HepG2 (cell line): Measurements from ENCODE around the gene ETV1. TPM values are rescaled to one million over a fixed set of nuclear protein-coding genes. Genes with fewer than 3 reads are reported as not detected.

Source experiments
- ATAC-seq: fragments of 200-7000 bp; cut with Tn5 transposase; 3 replicates; pipeline ENCODE4 v1.9.1; 2020; ENCODE audit warnings: mild to moderate bottlenecking, moderate library complexity
- BruUV-seq: library from RNA; stranded (reverse); fragments of 400-500 nt; replicated peaks from 2 replicates; lab custom pipeline; 2021; lab: Mats Ljungman, UMichigan
- CTCF ChIA-PET: fragments of 300-600 bp; formaldehyde crosslinking; extraction: SDS; loops from one replicate; lab custom pipeline; 2021; ENCODE audit warnings: low total read pairs, inconsistent platforms, low intra/inter-chr PET ratio; lab: Yijun Ruan, JAX
- POLR2A ChIA-PET: fragments of 350-600 bp; sonication (Branson Sonifier 250); formaldehyde crosslinking; loops from one replicate; lab custom pipeline; 2020; ENCODE audit warnings: antibody characterized with exemption, inconsistent platforms; lab: Yijun Ruan, JAX
- DNase-seq: peaks from one replicate; pipeline ENCODE4 v3.0.0-alpha.2; 2015; ENCODE audit warnings: low spot score
- FAIRE-seq: peaks from 3 replicates; lab custom pipeline; 2011; peaks lifted over from hg19 to GRCh38; lab: Jason Lieb, UNC
- H2AFZ ChIP-seq: one replicate; pipeline ENCODE4 v1.6.1; 2011; ENCODE audit warnings: low read length, inconsistent platforms
- H3K27ac ChIP-seq: fragments of 300-600 bp; 3 replicates; pipeline ENCODE4 v1.8.0; 2011; ENCODE audit warnings: mixed run types, mild to moderate bottlenecking, mixed read lengths, low read length, inconsistent platforms; ENCODE audit not compliant: insufficient read depth; ENCODE audit errors: extremely low read length
- H3K27me3 ChIP-seq, 2 experiments: fragments of 200-600 bp in 1 of 2; 2 replicates in 1 of 2; 3 replicates in 1 of 2; pipeline versions ENCODE4 v1.6.0 to v1.8.0; 2011; ENCODE audit warnings: low read length in 2 of 2, mild to moderate bottlenecking in 2 of 2, moderate library complexity in 2 of 2, inconsistent platforms in 1 of 2; ENCODE audit not compliant: insufficient read depth in 2 of 2, control insufficient read depth in 1 of 2
- H3K36me3 ChIP-seq, 2 experiments: fragments of 200-600 bp in 1 of 2; replicated peaks in 1 of 2; 2 replicates in 1 of 2; 3 replicates in 1 of 2; pipeline versions ENCODE4 v1.5.1 to v1.8.0; 2011; ENCODE audit warnings: low read length in 2 of 2, inconsistent platforms in 1 of 2; ENCODE audit not compliant: insufficient read depth in 2 of 2, control insufficient read depth in 1 of 2
- H3K4me1 ChIP-seq: 2 replicates; pipeline ENCODE4 v1.5.1; 2012; ENCODE audit warnings: low read length, inconsistent platforms; ENCODE audit not compliant: insufficient read depth
- H3K4me2 ChIP-seq: 2 replicates; pipeline ENCODE4 v1.6.0; 2011; ENCODE audit warnings: low read depth, low read length, inconsistent platforms
- H3K4me3 ChIP-seq, 3 experiments: fragments of 200-600 bp in 1 of 3; sonication (generic), shearing (Covaris generic) in 1 of 3; replicated peaks in 1 of 3; 2 replicates each; pipeline ENCODE4 v1.5.1; 2011 to 2016; ENCODE audit warnings: low read length in 3 of 3, inconsistent platforms in 2 of 3, low read depth in 2 of 3, mild to moderate bottlenecking in 2 of 3, control low read depth in 1 of 3, mixed read lengths in 1 of 3; ENCODE audit not compliant: insufficient read depth in 1 of 3
- H3K79me2 ChIP-seq: one replicate; pipeline ENCODE4 v1.6.1; 2011; ENCODE audit warnings: low read length, inconsistent platforms; ENCODE audit not compliant: insufficient read depth
- H3K9ac ChIP-seq: 2 replicates; pipeline ENCODE4 v1.6.0; 2011; ENCODE audit warnings: mild to moderate bottlenecking, low read depth, low read length, inconsistent platforms; ENCODE audit not compliant: insufficient read depth
- H3K9me3 ChIP-seq: 2 replicates; pipeline ENCODE4 v1.5.1; 2012; ENCODE audit warnings: mild to moderate bottlenecking, low read length
- H4K20me1 ChIP-seq: 2 replicates; pipeline ENCODE4 v1.6.0; 2011; ENCODE audit warnings: inconsistent platforms, mild to moderate bottlenecking, low read length, moderate library complexity; ENCODE audit not compliant: insufficient read depth
- FIP1L1 ChIP-seq: fragments of 200-400 bp; formaldehyde crosslinking; IDR thresholded peaks from 2 replicates; pipeline ENCODE4 v1.6.1; 2018; ENCODE audit warnings: low read depth, mild to moderate bottlenecking, low read length, moderate library complexity, borderline replicate concordance; ENCODE audit not compliant: insufficient read depth
- REL ChIP-seq: sonication (generic); formaldehyde crosslinking; conservative IDR thresholded peaks from 2 replicates; pipeline ENCODE4 v1.8.0; 2022; ENCODE audit warnings: mild to moderate bottlenecking, missing genetic modification reagents, moderate library complexity
- WGBS: methylation state at CpG from one replicate; pipeline ENCODE4 v1.1.6; 2017; ENCODE audit warnings: low lambda C conversion rate; 5-methylcytosine and 5-hydroxymethylcytosine counted together
- in situ Hi-C: cut with HindIII; loops from 2 replicates; pipeline ENCODE4 v1.10.0; 2017; ENCODE audit warnings: low pct_unique_long_range_greater_than_20kb; ENCODE audit not compliant: extremely low pct_ligation_motif_present
- intact Hi-C: fragments of 100-400 bp; cut with micrococcal nuclease; formaldehyde crosslinking; loops from one replicate; pipeline ENCODE4 v1.10.0; 2022; ENCODE audit not compliant: unreplicated experiment
- polyA plus RNA-seq, 8 experiments: library from polyadenylated mRNA; depleted of rRNA in 3 of 8; stranded (reverse) in 7 of 8; unstranded in 1 of 8; fragments of >200 nt; fragmentation: Illumina TruSeq in 4 of 8; extraction: Trizol in 4 of 8; gene quantifications; 2 replicates each; pipeline versions ENCODE4 v1.2.1 to v1.2.3, GENCODE V29; 2011 to 2016; ENCODE audit warnings: low read depth in 4 of 8, missing spikeins in 1 of 8, mixed read lengths in 1 of 8; ENCODE audit not compliant: insufficient read depth in 1 of 8
- total RNA-seq, 5 experiments: library from RNA; depleted of rRNA; stranded (reverse); fragments of >200 nt; fragmentation: Illumina TruSeq; extraction: Trizol; gene quantifications; 2 replicates each; pipeline ENCODE4 v1.2.3, GENCODE V29; 2016; ENCODE audit warnings: low read depth in 1 of 5
- TF ChIP-seq, protein P1 (sequence below), 2 experiments: fragments of 450-650 bp in 1 of 2; sonication (generic) in 1 of 2; formaldehyde crosslinking in 1 of 2; IDR thresholded peaks; 2 replicates each; pipeline versions ENCODE4 v1.6.1 to v1.8.0; 2016 to 2022; ENCODE audit warnings: antibody characterized with exemption in 1 of 2, mild to moderate bottlenecking in 1 of 2, missing genetic modification reagents in 1 of 2

The ETV1 gene
- total and polyA plus RNA-seq, 2 of the 13 experiments (the other 11 are each of a cell fraction or from before 2014, with no cell fraction given): 0.04 to 0.24 TPM

DNA sequence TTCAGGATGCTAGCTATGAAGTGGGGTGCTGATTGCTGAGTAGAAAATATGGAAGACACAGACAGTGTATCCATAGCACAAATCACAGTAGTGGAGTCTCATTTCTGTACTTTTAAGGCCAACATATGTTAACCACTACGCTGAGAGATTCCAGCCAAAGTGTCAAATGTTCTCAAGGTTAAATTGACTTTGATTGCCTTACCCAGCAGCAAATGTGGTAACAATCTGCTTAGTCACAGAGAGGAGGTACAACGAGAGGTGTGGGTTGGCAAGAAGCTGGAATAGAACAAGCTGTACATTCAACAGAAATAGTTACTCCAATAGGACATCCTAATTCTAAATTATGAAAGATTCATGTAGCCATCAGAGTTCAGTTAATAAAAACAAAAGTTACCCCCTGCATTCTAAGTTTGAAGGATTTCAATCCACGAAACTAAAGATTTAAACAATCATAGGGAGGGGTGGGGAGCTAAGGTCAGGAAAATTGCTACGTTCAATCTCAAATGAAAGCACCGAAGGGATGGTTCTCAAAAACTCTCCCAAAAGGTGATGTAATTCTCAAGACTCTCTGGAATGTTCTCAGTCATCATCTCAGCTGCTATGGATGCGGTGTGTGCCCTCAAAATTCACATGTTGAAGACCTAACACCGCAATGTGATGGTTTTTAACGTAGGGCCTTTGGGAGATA is 137.0 kb downstream of the ETV1 start:
- Histone ChIP-seq H3K27ac (no peak overlapping the region), H3K36me3 (no peaks in the 10 kb centered on the region), H3K4me1 (no peaks in the 10 kb centered on the region), H3K79me2 (no peaks in the 10 kb centered on the region), H2AFZ (no peak overlapping the region), H3K4me3 (no peak overlapping the region), H3K9me3 (peaks cover 82% of the 10 kb centered on the region), H4K20me1 (no peaks in the 10 kb centered on the region), H3K27me3 (no peaks in the 10 kb centered on the region), H3K9ac (no peak overlapping the region), H3K4me2 (no peak overlapping the region)
- ChIA-PET CTCF (no interaction called here), POLR2A (no interaction called here)
- WGBS: 23% methylated on average over 8 of the region's 8 CpGs
- DNase-seq (no peak), ATAC-seq (no peak), FAIRE-seq (no peak)
- no TSS peak for BruUV-seq
- in situ Hi-C loops (no loop called here), intact Hi-C loops (no loop called here)
- no peak for TF ChIP-seq REL (CRISPR knock-in tag)
- TF ChIP-seq FIP1L1: no peak

DNA sequence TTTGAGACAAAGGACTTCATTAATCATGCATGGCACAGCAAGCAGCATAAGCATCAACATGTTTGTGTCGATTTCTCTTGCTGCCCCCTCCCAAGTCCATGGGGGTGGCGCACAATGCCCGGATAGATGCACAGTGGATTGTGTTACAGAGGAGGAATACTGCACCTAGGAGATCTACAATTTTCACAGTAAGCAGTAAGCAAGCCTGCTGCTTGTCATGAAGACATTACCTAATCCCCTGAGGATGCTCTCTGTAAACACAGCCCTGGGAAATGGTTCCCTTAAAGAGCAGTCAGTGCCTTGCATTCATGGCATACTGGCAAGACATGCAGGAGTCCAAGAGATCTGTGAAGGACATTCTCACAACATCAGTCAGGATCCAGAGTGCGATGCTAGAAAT is 137.7 kb downstream of the ETV1 start:
- CTCF ChIA-PET: no interaction called here
- H3K27ac ChIP-seq: no peak overlapping the region
- peaks cover 82% of the 10 kb centered on the region for H3K9me3 ChIP-seq

More for the DNA sequence above, 137.7 kb downstream of the ETV1 start:
- ATAC-seq: no peak
- DNase-seq: no peak
- POLR2A ChIA-PET: no interaction called here
- Histone ChIP-seq H3K4me3 (no peak overlapping the region), H3K9ac (no peak overlapping the region), H3K79me2 (no peaks in the 10 kb centered on the region), H3K36me3 (no peaks in the 10 kb centered on the region), H4K20me1 (no peaks in the 10 kb centered on the region), H2AFZ (no peak overlapping the region), H3K4me1 (no peaks in the 10 kb centered on the region), H3K27me3 (no peaks in the 10 kb centered on the region), H3K4me2 (no peak overlapping the region)
- TF ChIP-seq, protein P1, sequence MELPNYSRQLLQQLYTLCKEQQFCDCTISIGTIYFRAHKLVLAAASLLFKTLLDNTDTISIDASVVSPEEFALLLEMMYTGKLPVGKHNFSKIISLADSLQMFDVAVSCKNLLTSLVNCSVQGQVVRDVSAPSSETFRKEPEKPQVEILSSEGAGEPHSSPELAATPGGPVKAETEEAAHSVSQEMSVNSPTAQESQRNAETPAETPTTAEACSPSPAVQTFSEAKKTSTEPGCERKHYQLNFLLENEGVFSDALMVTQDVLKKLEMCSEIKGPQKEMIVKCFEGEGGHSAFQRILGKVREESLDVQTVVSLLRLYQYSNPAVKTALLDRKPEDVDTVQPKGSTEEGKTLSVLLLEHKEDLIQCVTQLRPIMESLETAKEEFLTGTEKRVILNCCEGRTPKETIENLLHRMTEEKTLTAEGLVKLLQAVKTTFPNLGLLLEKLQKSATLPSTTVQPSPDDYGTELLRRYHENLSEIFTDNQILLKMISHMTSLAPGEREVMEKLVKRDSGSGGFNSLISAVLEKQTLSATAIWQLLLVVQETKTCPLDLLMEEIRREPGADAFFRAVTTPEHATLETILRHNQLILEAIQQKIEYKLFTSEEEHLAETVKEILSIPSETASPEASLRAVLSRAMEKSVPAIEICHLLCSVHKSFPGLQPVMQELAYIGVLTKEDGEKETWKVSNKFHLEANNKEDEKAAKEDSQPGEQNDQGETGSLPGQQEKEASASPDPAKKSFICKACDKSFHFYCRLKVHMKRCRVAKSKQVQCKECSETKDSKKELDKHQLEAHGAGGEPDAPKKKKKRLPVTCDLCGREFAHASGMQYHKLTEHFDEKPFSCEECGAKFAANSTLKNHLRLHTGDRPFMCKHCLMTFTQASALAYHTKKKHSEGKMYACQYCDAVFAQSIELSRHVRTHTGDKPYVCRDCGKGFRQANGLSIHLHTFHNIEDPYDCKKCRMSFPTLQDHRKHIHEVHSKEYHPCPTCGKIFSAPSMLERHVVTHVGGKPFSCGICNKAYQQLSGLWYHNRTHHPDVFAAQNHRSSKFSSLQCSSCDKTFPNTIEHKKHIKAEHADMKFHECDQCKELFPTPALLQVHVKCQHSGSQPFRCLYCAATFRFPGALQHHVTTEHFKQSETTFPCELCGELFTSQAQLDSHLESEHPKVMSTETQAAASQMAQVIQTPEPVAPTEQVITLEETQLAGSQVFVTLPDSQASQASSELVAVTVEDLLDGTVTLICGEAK (IDR thresholded peaks at IDR 0.05): no peak
- TF ChIP-seq, protein P1 (CRISPR knock-in tag; IDR thresholded peaks at IDR 0.05): no peak
- 48% methylated on average over 3 of the region's 4 CpGs for WGBS
- intact Hi-C loops (no loop called here), in situ Hi-C loops (no loop called here)
- FAIRE-seq: no peak
- BruUV-seq: no TSS peak
